HepG2 (cell line): ENCODE data around the gene MPHOSPH8. TPM values are rescaled to one million over a fixed set of nuclear protein-coding genes. Genes with fewer than 3 reads are reported as not detected.

Experiments used
- ATAD3A ChIP-seq: sonication (generic); formaldehyde crosslinking; IDR thresholded peaks from 2 replicates; pipeline ENCODE4 v1.4.0; 2020; ENCODE audit warnings: missing genetic modification reagents
- CCDC6 ChIP-seq: sonication (generic); formaldehyde crosslinking; IDR thresholded peaks from 2 replicates; pipeline ENCODE4 v1.8.1; 2022; ENCODE audit warnings: mild to moderate bottlenecking, missing genetic modification reagents, moderate library complexity
- CEBPG ChIP-seq: IDR thresholded peaks from 2 replicates; pipeline ENCODE4 v1.6.1; 2016
- CSRNP2 ChIP-seq: sonication (generic); formaldehyde crosslinking; conservative IDR thresholded peaks from 2 replicates; pipeline ENCODE4 v1.8.0; 2022; ENCODE audit warnings: low read depth, missing genetic modification reagents
- ELF1 ChIP-seq: sonication (generic); formaldehyde crosslinking; IDR thresholded peaks from 2 replicates; pipeline ENCODE4 v1.4.0; 2020; ENCODE audit warnings: missing genetic modification reagents
- HDAC1 ChIP-seq: sonication (generic); formaldehyde crosslinking; IDR thresholded peaks from 2 replicates; pipeline ENCODE4 v1.5.1; 2020; ENCODE audit warnings: mild to moderate bottlenecking, missing genetic modification reagents
- KLF13 ChIP-seq: sonication (generic); formaldehyde crosslinking; IDR thresholded peaks from 2 replicates; pipeline ENCODE4 v1.4.0; 2020; ENCODE audit warnings: mild to moderate bottlenecking, missing genetic modification reagents
- MEF2D ChIP-seq: sonication (generic); formaldehyde crosslinking; IDR thresholded peaks from 2 replicates; pipeline ENCODE4 v1.5.1; 2020; ENCODE audit warnings: mild to moderate bottlenecking, missing genetic modification reagents
- NBN ChIP-seq: fragments of 450-650 bp; conservative IDR thresholded peaks from 2 replicates; pipeline ENCODE4 v1.6.1; 2017
- NFATC3 ChIP-seq: sonication (generic); formaldehyde crosslinking; IDR thresholded peaks from 2 replicates; pipeline ENCODE4 v1.5.1; 2020; ENCODE audit warnings: mild to moderate bottlenecking, missing genetic modification reagents
- NFKB2 ChIP-seq: sonication (generic); formaldehyde crosslinking; IDR thresholded peaks from 2 replicates; pipeline ENCODE4 v1.4.0; 2020; ENCODE audit warnings: missing genetic modification reagents, borderline replicate concordance
- PHF8 ChIP-seq: sonication (generic); formaldehyde crosslinking; IDR thresholded peaks from 2 replicates; pipeline ENCODE4 v1.5.0; 2020; ENCODE audit warnings: missing genetic modification reagents
- POLR2AphosphoS5 ChIP-seq: IDR thresholded peaks from 2 replicates; pipeline ENCODE4 v1.6.1; 2012; ENCODE audit warnings: low read depth, low read length
- REL ChIP-seq: sonication (generic); formaldehyde crosslinking; conservative IDR thresholded peaks from 2 replicates; pipeline ENCODE4 v1.8.0; 2022; ENCODE audit warnings: mild to moderate bottlenecking, missing genetic modification reagents, moderate library complexity
- SSRP1 ChIP-seq: IDR thresholded peaks from 2 replicates; pipeline ENCODE4 v1.6.1; 2016; ENCODE audit warnings: control low read depth
- ZFP36L2 ChIP-seq: sonication (generic); formaldehyde crosslinking; IDR thresholded peaks from 2 replicates; pipeline ENCODE4 v1.4.0; 2020; ENCODE audit warnings: missing genetic modification reagents
- ZFX ChIP-seq: sonication (generic); formaldehyde crosslinking; IDR thresholded peaks from 2 replicates; pipeline ENCODE4 v1.4.0; 2020; ENCODE audit warnings: mild to moderate bottlenecking, low read depth, missing genetic modification reagents, moderate library complexity
- ZNF230 ChIP-seq: sonication (generic); formaldehyde crosslinking; IDR thresholded peaks from 2 replicates; pipeline ENCODE4 v1.4.0; 2020; ENCODE audit warnings: mild to moderate bottlenecking, missing genetic modification reagents
- ZNF414 ChIP-seq: sonication (generic); formaldehyde crosslinking; IDR thresholded peaks from 2 replicates; pipeline ENCODE4 v1.5.0; 2020; ENCODE audit warnings: missing genetic modification reagents
- ZNF737 ChIP-seq: sonication (generic); formaldehyde crosslinking; IDR thresholded peaks from 2 replicates; pipeline ENCODE4 v1.5.0; 2020; ENCODE audit warnings: missing genetic modification reagents, mild to moderate bottlenecking, borderline replicate concordance
- ZNF772 ChIP-seq: sonication (generic); formaldehyde crosslinking; IDR thresholded peaks from 2 replicates; pipeline ENCODE4 v1.5.0; 2020; ENCODE audit warnings: mild to moderate bottlenecking, missing genetic modification reagents
- ZSCAN20 ChIP-seq: sonication (generic); formaldehyde crosslinking; IDR thresholded peaks from 2 replicates; pipeline ENCODE4 v1.4.0; 2020; ENCODE audit warnings: missing genetic modification reagents, mild to moderate bottlenecking, borderline replicate concordance
- ZSCAN9 ChIP-seq: IDR thresholded peaks from 2 replicates; pipeline ENCODE4 v1.6.1; 2016; ENCODE audit warnings: borderline replicate concordance
- polyA plus RNA-seq, 8 experiments: library from polyadenylated mRNA; depleted of rRNA in 3 of 8; stranded (reverse) in 7 of 8; unstranded in 1 of 8; fragments of >200 nt; fragmentation: Illumina TruSeq in 4 of 8; extraction: Trizol in 4 of 8; gene quantifications; 2 replicates each; pipeline versions ENCODE4 v1.2.1 to v1.2.3, GENCODE V29; 2011 to 2016; ENCODE audit warnings: low read depth in 4 of 8, missing spikeins in 1 of 8, mixed read lengths in 1 of 8; ENCODE audit not compliant: insufficient read depth in 1 of 8
- total RNA-seq, 5 experiments: library from RNA; depleted of rRNA; stranded (reverse); fragments of >200 nt; fragmentation: Illumina TruSeq; extraction: Trizol; gene quantifications; 2 replicates each; pipeline ENCODE4 v1.2.3, GENCODE V29; 2016; ENCODE audit warnings: low read depth in 1 of 5
- TF ChIP-seq, protein P1 (sequence below): sonication (generic); formaldehyde crosslinking; IDR thresholded peaks from 2 replicates; pipeline ENCODE4 v1.5.0; 2020; ENCODE audit warnings: mild to moderate bottlenecking, missing genetic modification reagents, borderline replicate concordance
- TF ChIP-seq, protein P2 (sequence below): sonication (generic); IDR thresholded peaks from 2 replicates; pipeline ENCODE4 v1.6.1; 2016; ENCODE audit warnings: low read depth, borderline replicate concordance

MPHOSPH8 gene
- total and polyA plus RNA-seq, 2 of the 13 experiments (the other 11 are each of a cell fraction or from before 2014, with no cell fraction given), result 17.3 to 20.9 TPM

- TF ChIP-seq ZNF772 (CRISPR knock-in tag) (peak; percentile 50; the same call in 1 of the 2 replicates), NFATC3 (0 out of 2 replicates have a peak, but pooled peaks have one; percentile 40), HDAC1 (CRISPR knock-in tag) (peak; percentile 89), KLF13 (CRISPR knock-in tag) (0 out of 2 replicates have a peak, but pooled peaks have one; percentile 29), ZFP36L2 (CRISPR knock-in tag) (no peak), CEBPG (no peak), MEF2D (CRISPR knock-in tag) (0 out of 2 replicates have a peak, but pooled peaks have one; percentile 49), ELF1 (CRISPR knock-in tag) (peak; percentile 91), ZSCAN9 (0 out of 2 replicates have a peak, but pooled peaks have one; percentile 51), ZNF737 (CRISPR knock-in tag) (no peak), ZSCAN20 (no peak), ZNF414 (no peak; the same call in 1 of the 2 replicates), ZNF230 (CRISPR knock-in tag) (0 out of 2 replicates have a peak, but pooled peaks have one; percentile 61), SSRP1 (no peak), ZFX (peak; percentile 78; the same call in 1 of the 2 replicates), ATAD3A (CRISPR knock-in tag) (no peak), NBN (no peak), CSRNP2 (CRISPR knock-in tag) (no peak), NFKB2 (CRISPR knock-in tag) (0 out of 2 replicates have a peak, but pooled peaks have one; percentile 59), POLR2AphosphoS5 (peak; percentile 74), CCDC6 (CRISPR knock-in tag) (0 out of 2 replicates have a peak, but pooled peaks have one; percentile 39), REL (CRISPR knock-in tag) (0 out of 2 replicates have a peak, but pooled peaks have one; percentile 45), PHF8 (peak; percentile 81)
- TF ChIP-seq, protein P1, sequence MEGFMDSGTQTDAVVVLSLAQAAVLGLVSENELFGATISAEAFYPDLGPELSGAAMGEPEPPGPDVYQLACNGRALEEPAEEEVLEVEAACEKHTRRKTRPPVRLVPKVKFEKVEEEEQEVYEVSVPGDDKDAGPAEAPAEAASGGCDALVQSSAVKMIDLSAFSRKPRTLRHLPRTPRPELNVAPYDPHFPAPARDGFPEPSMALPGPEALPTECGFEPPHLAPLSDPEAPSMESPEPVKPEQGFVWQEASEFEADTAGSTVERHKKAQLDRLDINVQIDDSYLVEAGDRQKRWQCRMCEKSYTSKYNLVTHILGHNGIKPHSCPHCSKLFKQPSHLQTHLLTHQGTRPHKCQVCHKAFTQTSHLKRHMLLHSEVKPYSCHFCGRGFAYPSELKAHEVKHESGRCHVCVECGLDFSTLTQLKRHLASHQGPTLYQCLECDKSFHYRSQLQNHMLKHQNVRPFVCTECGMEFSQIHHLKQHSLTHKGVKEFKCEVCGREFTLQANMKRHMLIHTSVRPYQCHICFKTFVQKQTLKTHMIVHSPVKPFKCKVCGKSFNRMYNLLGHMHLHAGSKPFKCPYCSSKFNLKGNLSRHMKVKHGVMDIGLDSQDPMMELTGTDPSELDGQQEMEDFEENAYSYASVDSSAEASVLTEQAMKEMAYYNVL (CRISPR knock-in tag), result no peak; the same call in none of the 2 replicates
- TF ChIP-seq, protein P2, sequence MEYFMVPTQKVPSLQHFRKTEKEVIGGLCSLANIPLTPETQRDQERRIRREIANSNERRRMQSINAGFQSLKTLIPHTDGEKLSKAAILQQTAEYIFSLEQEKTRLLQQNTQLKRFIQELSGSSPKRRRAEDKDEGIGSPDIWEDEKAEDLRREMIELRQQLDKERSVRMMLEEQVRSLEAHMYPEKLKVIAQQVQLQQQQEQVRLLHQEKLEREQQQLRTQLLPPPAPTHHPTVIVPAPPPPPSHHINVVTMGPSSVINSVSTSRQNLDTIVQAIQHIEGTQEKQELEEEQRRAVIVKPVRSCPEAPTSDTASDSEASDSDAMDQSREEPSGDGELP, result no peak
Observed at GRCh38 chr13:19633479-19634255, at the start of gene MPHOSPH8 (continued).
